GM18508 (cell line): ENCODE measurements around the gene TYSND1.
"Not testable (repeated sequence)": the region's sequence is repeated elsewhere in the genome, so short reads cannot be mapped to it uniquely, and the experiment has no call there.

ENCODE experiments used
- ATAC-seq: cut with Tn5 transposase; IDR thresholded peaks from one replicate; pipeline ENCODE4 v1.9.1; 2021; ENCODE audit warnings: moderate number of reproducible peaks; ENCODE audit not compliant: insufficient read depth, unreplicated experiment

Gene TYSND1, protein sequence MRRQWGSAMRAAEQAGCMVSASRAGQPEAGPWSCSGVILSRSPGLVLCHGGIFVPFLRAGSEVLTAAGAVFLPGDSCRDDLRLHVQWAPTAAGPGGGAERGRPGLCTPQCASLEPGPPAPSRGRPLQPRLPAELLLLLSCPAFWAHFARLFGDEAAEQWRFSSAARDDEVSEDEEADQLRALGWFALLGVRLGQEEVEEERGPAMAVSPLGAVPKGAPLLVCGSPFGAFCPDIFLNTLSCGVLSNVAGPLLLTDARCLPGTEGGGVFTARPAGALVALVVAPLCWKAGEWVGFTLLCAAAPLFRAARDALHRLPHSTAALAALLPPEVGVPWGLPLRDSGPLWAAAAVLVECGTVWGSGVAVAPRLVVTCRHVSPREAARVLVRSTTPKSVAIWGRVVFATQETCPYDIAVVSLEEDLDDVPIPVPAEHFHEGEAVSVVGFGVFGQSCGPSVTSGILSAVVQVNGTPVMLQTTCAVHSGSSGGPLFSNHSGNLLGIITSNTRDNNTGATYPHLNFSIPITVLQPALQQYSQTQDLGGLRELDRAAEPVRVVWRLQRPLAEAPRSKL

GRCh38 chr10:70146489-70147258 is at the start of gene TYSND1:
Gene TYSND1, minus strand, starts transcription at chr10:70146700. Its CDS starts 114 bp downstream, at chr10:70146586.
- peak; percentile 79 for ATAC-seq

GRCh38 chr10:70193391-70193844 is 46.9 kb upstream of the TYSND1 start:
- ATAC-seq: no peak

DNA sequence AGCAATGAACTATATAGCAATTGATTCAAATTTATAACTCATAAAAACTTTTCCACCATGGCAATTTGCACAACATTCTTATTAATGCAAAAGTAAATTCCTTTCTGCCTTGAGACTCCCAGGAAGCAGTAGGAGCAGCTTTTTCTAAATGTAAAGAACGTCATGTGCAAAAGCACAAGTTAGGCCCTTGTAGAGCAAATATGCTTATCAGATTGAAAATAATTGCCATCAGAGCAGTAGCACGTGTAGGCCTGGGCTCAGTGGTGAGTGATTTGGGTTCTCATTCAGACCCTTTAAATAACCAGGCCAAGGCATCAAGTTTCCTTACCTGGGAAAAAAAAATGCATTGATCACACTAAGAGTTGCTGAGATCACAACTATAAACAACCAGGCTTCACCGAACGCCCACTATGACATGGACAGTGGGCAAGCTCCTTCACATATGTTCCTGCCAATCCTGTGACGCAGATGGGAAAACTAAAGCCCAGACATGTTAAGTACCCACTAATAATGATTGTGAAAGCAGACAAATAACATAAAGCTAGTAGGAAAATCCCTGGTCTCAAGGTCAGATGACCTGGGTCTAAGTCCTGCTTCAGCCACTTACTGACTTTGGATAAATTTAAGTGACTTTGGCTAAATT is 45.9 kb upstream of the TYSND1 start:
- ATAC-seq: no peak

DNA sequence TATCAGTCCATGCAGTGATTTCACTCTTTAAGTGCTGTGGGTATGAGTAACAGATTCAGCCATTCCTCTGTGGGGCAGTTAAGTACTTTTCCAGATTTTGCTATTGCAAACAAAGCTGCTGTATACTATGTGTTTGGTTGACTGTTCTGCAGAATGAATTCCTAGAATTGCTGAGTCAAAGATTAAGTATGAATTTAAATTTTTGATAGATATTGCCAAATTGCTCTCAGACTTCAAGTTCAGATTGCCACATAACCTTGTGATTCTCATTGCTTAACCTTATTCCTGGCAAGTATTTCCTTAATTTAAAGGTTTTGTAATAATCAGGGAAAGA is 45.4 kb upstream of the TYSND1 start:
- no peak for ATAC-seq

DNA sequence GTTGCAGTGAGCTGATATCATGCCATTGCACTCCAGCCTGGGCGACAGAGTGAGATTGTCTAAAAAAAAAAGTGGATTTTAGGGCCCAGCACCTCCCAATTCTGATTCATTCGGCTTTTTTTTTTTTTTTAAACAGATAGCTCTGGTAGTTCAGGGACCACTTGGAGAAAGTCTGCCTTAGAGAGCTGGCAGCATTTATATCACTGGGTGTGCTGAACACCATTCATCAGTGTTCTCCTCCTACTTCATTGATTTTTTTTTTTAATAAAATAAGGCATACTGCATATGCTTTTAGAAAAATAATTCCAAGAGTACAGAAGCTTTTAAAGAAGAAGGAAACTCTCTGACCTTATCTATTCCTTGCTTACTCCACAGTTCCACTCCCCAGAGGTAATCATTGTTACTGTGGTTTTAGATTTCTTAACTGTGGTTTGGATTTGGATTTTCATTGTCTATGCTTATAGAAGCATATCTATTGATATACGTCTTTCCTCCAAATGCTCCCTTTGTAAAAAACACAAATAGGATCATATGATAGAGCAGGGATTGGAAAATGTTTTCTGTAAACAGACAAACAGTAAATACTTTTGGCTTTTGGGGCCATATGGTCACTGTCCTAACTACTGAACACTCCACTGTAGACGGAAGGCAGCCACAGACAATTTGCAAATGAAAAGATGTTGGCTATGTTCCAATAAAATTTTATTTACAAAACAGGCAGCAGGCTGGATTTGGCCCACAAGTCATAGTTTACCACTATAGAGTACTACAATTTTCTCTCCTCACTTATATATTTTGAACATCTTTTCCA is 44.9 kb upstream of the TYSND1 start:
- no peak for ATAC-seq

- ATAC-seq: no peak
These were observed 44.1 kb upstream of the TYSND1 start for GRCh38 chr10:70190581-70190980.

DNA sequence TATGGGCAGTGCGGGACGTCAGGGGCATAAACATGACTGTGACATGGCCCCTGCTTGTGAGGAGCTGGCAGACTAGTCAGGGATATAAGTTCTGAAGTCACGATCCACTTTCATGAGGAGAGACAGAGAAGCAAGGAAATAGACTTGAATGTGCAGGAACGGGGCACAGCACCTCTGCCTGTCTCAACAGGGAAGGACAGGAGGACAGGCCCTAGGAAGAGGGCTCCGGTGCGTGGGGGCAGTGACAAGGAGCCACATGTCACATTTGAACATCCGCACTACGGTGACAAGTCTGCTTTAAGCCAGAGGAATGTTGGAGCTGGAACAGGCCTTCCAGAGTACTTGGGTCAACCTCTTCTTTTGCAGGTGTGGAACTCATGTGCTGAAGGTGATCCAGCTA is 43.6 kb upstream of the TYSND1 start:
- no peak for ATAC-seq

DNA sequence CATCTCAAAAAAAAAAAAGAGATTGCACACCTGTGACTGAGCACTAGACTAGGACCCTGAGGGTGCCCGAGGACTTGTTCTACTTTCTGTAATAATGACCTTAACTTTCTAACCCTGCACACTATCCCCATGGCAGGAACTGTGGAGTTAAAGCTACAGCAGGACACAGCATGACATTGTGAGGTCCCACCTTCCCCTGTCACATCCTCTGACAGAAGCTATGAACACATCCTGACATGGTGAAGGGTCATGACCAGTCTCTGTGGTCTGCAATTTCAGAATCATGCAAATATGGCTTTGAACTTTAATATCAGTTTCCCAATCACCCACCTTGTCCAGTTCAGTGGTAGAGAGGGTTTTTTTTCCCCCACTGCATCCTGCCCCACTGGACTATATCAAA is 42.3 kb upstream of the TYSND1 start:
- ATAC-seq: no peak

DNA sequence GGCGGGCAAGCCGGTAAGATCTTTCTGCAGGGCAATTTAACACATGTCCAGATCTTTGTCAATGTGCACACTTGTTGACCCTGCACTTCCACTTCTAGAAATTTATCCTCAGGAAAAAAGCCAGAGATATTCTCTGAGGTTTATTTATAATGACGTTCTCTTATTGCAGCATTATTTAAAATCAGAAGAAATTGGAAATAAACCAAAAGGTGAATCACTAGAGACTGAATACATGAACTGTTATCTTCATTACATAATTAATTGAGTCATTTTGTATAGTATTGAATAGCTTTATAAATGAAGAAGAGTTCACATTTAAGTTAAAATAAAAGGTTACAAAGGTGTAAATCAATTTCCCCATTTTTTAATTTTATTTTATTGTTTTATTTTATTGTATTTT is 40.1 kb upstream of the TYSND1 start:
- no peak for ATAC-seq

DNA sequence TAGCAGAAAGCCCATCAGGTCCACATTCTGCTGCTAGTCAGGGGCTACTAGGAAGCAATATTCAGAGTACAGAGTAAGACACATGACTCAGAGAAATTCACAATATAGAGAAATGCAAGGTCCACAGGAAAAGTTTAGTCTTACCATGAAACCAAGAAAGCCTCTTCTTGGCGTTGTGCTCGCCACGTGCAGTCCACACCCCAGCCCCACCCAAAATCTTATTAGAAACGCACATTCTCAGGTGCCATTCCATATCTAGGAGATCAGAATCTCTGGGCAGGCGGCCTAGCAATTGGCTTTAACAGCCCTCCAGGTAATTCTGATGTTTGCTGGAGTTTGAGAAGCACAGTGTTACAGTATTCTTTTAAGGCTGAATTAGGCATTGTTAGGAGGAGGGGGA is 39.6 kb upstream of the TYSND1 start:
- ATAC-seq: no peak

DNA sequence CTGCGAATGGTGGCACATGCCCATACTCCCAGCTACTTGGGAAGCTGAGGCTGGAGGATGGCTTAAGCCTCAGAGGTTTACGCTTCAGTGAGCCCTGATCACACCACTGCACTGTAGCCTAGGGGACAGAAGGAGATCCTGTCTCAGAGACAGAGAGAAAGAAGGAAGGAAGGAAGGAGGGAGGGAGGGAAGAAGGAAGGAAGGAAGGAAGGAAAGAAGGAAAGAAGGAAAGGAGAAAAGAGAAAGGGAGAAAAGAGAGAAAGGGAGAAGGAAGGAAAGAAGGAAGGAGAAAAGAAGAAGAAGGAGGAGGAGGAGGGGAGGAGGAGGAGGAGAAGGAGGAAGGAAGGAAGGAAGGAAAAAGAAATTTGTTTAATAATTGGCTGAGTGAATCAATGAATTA is 36.8 kb upstream of the TYSND1 start:
- ATAC-seq: no peak

GRCh38 chr10:70179209-70179608 is 32.7 kb upstream of the TYSND1 start:
- not testable (repeated sequence) for ATAC-seq

DNA sequence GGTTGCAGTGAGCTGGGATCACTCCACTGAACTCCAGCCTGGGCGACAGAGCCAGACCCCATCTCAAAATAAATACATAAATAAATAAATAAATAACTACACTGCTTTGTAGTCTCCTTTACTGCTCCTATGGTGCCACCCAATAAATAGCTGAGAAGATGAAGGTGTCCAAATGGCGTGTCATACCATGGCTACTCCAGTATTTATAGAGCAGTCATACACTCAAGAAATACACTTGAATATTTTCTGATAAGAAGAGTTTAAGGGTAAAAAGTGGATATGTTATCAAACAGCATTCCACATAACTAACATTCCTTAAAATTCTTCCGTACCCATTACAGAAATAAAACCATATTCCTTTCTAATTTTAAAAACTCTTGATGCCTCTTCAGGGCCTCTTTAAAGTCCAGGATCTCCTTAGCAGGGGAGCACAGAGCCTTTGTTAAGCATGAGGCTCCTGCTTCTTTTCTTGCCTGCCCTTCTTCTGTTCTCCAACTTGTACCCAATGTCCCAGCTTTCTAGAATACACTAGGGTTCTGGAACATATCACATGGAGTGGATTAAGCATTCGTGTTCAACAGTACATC is 31.7 kb upstream of the TYSND1 start:
- no peak for ATAC-seq

DNA sequence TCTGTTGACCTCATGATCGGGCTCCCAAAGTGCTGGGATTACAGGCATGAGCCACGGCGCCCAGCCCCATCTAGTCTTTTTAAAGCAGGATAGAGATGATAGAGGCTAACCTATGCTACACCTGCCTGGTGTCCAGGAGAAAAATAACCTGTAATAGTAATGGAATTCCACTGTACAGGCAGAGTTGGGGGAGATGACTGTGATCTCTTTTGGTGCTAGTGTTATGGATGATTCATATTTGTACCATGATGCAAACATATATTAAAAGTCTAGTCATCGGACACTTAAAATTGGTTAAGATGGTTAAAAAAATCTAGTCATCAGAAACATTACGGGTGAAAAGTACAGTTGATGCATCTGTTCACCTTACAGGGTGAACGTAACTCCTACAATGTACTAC is 29.9 kb upstream of the TYSND1 start:
- no peak for ATAC-seq

- no peak for ATAC-seq
These were observed 29.0 kb upstream of the TYSND1 start for GRCh38 chr10:70175516-70175915.

DNA sequence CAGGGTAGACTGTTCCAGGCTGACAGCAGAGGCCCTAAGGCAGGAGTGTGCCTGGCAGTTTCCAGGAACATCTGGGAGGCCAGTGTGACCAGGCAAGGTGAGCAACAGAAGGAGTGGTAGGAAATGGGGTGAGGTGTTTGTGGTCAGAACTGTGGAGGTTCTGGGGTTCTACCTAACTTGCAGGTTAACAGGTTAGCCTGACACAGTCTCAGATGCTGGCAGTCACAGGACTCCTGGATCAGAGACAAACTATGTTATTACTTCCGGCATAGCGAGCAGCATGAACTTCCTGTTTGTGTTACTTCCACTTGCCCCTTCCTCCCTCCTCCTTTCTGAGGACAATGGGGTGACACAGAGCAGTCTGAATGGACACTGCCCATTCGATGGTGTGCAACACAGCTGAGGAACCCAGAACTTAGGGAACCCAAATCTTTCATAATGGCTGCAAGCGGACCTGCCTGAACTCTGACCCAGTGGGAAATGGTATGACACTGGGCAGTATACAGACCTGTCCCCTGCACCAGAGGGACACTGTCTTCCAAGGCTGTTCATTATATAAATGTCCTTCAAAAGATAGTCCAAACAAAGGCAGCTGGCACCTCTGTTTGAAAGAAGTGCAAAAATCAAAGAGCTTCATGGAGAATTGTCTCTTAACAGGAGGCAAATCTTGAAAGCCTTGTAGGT is 27.7 kb upstream of the TYSND1 start:
- ATAC-seq: no peak

- no peak for ATAC-seq
These were observed 23.3 kb upstream of the TYSND1 start for GRCh38 chr10:70169649-70170364.

DNA sequence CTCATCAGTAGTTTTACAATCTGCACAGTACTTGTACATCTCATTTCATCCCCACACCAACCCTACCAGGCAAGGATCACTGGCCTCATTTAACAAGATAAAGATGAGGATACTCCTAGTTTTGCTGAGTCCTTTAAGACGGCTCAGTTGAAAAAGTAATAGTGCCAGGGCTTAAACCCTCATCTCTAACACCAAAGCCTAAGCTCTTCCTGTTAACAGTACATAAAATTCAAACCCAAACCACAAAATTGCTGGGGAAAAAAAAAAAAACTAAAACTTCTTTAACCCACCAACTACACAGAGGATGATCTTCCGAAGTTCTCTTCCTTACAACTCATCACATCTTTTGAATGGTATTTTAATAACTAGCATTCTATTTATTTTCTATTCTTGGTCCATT is 22.5 kb upstream of the TYSND1 start:
- no peak for ATAC-seq

DNA sequence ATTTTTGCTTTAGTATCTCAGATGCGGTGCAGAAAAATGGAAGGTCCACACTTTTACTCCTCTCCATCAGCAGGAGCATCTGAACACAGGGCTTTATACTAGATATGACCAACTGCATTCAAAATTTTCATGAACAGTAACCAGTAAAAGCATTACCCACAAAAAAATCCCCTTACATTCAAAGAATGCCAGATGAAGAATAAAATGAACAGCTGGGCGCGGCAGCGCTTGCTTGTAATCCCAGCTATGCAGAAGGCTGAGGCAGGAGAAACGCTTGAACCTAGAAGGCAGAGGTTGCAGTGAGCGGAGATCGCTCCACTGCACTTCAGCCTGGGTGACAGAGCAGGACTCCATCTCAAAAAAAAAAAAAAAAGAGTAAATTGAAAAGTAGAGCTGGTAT is 20.7 kb upstream of the TYSND1 start:
- no peak for ATAC-seq
